Measurements from ENCODE around the gene FCMR.
"Not testable (repeated sequence)": the region's sequence is repeated elsewhere in the genome, so short reads cannot be mapped to it uniquely, and the experiment has no call there.

FCMR gene

GRCh38 chr1:206949641-206950040 is 27.9 kb upstream of the FCMR start:
- DNase-seq (ENCODE audit: low read depth), result no peak

DNA sequence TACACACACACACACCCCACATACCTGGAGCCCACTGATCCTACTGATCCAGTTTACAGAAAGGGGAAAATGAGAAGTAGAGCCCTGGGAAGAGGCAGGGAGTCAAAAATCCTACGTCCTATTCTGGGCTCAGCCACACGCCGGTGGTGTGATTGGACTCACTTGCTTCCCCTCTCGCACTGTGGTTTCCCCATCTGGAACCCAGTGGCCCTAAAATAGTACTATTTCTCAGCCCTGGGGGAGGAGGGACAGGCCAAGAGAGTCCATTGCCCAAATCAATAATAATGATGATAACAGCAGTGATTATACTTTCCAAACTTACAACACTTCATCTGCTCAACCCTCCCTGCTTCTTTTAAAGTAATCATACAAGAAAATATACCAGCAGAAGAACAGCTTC is 27.5 kb upstream of the FCMR start:
- DNase-seq (ENCODE audit: low read depth), result no peak

DNA sequence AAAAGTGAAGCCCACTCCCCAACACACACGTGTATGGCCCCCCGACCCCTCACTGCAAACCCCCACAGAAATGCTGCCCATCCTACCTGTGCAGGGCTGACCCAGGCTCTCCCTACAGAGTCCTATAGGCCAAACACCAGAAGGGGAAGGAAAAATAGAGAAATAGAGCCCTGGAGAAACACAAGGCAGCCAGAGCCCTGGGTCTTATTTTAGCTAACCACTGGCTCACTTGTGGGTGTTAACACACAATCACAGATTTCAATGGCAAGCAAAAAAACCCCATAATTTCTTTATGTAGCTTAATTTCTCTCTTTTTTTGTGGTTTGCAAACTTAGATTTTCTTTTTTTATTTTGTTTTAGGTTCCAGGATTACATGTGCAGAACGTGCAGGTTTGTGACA is 25.5 kb upstream of the FCMR start:
- DNase-seq (ENCODE audit: low read depth), result no peak

- DNase-seq (ENCODE audit: low read depth), result no peak
Observed at GRCh38 chr1:206946261-206946660, 24.5 kb upstream of the FCMR start, which contains the start of gene PIGR. Gene PIGR, minus strand, starts transcription at chr1:206946466. Its CDS starts 5,935 bp downstream, at chr1:206940531.

GRCh38 chr1:206945779-206946178 is 24.0 kb upstream of the FCMR start:
- no peak for DNase-seq (ENCODE audit: low read depth)

DNA sequence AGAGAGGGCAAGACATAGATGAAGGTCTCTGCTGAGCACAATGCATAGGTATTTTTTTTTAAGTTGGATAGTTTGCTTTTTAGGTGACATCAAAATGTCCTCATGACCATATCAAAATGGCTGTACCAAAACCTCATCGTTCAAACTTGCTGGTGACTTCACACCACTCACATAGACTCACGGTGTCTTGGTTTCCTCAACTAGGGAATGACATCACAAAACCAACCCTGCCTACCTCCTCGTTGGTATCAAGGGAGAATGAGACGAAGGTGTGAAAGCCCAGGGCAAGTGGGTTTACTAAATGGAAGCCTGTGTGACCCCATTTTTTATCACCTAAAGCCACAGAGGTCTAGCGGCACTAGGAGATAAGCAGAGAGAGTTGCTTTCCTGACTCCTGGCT is 23.0 kb upstream of the FCMR start:
- DNase-seq (ENCODE audit: low read depth), result no peak

DNA sequence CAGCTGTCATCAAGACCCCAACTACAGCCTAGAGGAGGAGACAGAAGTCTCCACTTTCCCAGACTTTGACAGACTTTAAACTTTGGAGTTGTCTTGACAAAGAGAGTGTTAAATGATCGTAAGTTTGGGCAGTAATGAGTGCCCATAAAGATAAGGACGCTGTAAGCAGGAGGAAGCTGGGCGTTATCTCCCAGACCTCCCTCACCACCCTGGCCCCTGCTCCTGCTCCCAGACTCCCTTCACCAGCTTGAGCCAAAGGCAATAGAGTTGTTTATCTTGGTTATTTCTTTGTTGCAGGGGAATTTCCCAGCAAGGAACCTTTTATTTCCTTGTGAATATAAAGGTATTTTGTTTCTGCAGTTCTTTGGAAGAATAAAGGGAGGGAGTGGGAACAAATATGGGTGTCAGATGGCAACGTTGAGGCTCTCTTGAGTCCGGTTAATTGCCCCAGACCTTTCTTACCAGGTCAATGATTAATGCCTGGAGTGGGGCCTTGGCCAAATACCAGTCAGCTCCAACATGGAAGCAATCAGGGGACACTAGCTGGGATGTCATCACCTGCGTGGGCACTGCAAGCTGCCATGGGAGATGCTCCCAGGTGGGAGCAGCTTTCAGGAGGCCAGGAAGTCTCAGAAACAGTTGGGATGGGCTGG is 20.2 kb upstream of the FCMR start:
- no peak for DNase-seq (ENCODE audit: low read depth)

DNA sequence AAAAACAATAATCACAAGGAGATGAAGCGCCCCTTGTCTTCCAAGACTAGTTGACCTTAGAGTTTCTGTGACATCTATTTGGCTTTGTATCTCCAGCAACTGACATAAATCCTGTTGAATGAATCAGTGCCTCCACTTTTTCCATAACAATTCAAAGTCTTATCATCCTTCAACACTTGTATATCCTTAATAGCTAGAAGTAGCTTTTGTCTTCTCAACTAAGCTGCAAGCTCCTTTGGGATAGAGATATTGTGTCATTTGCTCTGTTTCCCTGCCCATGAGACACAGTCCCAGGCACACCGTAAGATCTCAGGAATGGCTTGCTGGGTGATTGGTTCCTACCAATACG is 18.8 kb upstream of the FCMR start:
- no peak for DNase-seq (ENCODE audit: low read depth)

GRCh38 chr1:206939841-206940587 is 18.3 kb upstream of the FCMR start:
- DNase-seq (ENCODE audit: low read depth), result no peak

GRCh38 chr1:206939131-206939530 is 17.4 kb upstream of the FCMR start:
- no peak for DNase-seq (ENCODE audit: low read depth)

GRCh38 chr1:206937425-206937824 is 15.7 kb upstream of the FCMR start:
- DNase-seq (ENCODE audit: low read depth), result no peak

- DNase-seq (ENCODE audit: low read depth), result peak; percentile 47
Observed at GRCh38 chr1:206935491-206936067, 13.8 kb upstream of the FCMR start.

- DNase-seq (ENCODE audit: low read depth), result peak; percentile 23
Observed at GRCh38 chr1:206933333-206933945, 11.7 kb upstream of the FCMR start.

DNA sequence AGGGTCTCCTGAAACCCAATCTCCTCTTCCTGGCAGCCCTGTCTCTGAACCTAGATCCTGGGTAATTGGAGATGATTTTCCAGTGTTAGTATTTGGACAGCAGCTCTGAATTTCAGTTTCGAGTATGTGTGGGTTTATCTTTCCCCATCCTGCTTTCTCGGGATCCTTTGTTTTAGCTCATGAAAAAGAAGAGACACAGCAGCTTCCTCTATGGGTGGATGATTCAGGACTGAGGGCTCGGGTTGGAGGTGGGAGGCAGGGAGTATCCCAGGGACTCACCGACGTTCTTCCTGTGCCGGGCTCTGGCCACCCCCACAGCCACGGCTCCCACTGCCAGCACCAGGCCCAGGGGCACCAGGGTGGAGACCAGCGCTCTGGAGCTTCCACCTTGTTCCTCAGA is 10.4 kb upstream of the FCMR start:
- DNase-seq (ENCODE audit: low read depth), result no peak

DNA sequence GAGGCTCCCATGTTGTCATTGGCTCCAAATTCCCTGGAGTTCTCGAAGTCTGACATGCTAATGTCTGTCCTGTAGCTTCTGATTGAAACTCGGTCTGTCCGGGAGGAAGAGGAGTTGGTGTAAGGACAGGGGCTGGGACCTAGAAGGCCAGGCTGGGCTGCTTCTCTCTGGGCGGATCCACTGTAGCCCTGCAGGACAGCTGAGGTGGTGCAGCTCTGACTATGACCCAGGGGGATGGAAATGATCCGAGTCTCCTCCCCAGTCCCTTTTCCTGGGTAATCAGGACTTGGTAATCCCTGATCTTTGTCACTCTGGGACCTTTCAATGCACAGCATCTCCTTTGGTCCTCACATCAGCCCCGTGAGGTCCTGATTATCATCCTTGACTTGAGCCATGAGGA is 10.0 kb upstream of the FCMR start:
- DNase-seq (ENCODE audit: low read depth), result no peak

DNA sequence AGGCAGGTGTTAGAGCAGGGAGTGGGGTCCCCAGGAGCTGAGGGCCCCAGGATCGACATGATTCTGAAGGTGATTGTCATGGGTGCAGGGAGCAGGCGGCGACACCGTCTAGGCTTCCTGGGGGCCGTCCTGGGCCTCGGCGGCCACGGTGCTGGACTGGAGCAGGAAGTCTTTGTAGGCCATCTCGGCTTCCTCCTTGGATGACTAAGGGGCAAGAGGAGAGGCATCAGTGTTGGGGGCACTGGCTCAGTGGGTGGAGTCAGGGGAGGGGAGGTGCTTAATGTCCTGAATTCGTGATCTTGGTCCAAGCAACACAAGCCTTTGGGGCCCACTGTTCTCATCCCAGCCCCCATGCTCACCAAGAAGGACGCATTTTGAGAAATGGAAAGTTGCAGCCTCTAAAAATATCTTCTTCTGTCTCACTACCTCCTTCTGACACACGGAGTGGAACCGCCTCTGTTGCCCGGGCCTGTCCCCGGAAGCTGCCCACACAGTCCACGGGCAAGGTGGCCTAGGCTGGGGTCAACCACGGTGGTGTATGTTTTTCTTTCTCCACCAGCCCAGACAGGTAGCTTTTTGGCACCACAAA is 8.6 kb upstream of the FCMR start:
- no peak for DNase-seq (ENCODE audit: low read depth)

DNA sequence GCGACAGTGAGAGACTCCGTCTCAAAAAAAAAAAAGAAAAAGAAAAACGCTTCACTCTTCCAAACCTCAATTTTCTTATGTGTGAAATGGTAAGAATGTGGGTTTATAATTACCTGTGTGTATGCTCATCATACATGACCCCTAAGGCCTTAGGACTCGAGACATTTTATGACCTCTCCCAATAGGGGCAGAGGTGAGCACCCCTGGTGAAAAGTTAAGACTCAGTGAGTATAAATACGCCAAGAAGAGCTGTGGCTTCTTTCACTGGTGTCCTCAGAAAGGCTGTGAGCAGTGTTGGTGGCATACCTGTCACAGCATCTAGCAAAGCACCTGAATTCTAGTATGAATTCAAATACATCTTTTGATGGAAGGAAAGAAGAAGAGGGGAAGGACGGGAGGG is 7.8 kb upstream of the FCMR start:
- DNase-seq (ENCODE audit: low read depth), result no peak

DNA sequence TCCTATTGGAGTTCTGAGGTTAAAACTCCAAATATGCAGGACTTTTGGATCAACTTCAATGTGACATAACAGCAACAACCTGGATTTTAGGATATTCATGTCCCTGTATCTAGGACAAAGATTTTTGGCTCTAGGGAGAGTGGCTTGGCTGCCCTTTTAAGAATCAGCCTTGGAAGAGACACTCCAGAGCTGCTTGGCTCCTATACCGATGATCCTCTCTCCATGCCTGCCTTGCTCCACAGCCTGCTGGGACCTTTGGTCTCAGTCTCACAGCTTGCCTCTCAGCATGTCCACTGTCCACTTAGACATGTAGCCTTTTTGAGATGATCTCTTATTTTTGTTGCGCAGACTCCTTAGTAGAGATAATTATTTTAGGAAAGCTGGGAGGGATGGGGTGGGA is 4.5 kb upstream of the FCMR start:
- no peak for DNase-seq (ENCODE audit: low read depth)

DNA sequence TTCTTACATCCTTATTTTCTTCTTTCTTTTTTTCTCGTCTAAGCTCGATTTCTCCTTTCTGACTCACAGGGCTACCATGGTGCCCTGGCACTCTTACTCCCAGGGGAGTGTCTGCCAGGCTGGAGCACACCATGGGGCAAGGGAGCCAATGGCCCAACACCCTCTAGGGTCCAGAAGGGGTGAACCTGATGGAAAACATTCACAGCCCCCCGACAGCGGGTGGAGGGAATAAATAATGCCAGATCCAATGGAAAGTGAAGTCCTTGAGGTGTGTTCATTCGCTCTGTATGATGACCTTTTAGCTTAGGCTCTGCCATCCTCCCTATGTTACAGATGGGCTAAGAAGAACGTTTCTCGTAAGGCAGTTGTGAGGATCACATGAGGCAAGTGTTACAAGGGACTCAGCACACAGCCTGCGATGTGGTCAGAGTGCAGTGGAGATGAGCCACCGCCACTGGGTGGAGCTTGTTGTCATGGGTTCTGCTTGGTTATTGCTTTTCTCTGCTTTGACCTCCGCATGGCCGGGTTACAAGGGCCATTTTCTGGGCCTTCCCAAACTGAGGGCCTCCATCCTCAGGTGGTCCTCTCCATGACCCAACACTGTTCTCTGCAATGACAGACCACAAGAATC is 3.5 kb upstream of the FCMR start:
- DNase-seq (ENCODE audit: low read depth), result no peak

DNA sequence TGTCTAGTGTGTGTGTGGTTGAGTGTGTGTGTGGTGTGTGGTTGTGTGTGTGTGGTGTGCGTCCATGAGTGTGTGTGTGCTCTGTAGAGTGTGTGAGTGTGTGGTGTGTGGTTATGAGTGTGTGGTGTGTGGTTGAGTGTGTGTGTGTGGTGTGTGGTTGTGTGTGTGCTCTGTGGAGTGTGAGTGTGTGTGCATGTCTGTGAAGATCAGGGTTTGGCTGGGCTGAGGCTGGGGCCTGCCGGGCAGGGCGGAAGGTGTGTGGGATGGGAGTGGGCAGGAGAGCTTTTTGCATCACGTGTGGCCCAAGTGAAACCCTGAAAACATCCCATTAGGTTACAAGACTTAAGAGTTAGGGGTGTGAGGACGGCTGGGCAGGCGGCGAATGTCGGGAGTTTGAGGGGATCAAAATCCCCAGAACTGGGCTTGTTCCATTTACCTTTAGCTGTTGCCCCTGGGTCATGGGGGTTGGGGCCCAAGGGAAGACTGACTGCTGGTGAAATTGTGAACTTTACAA is 2.9 kb upstream of the FCMR start:
- no peak for DNase-seq (ENCODE audit: low read depth)

GRCh38 chr1:206923961-206924557 is 2.3 kb upstream of the FCMR start:
- DNase-seq (ENCODE audit: low read depth), result not testable (repeated sequence)
